ENCODE measurements around the gene RPL7A.
"Not testable (repeated sequence)": the region's sequence is repeated elsewhere in the genome, so short reads cannot be mapped to it uniquely, and the experiment has no call there.

The RPL7A gene

GRCh38 chr9:133369422-133369821 lies 21.4 kb downstream of the RPL7A start:
- DNase-seq: no peak

GRCh38 chr9:133369933-133370332 lies 21.9 kb downstream of the RPL7A start:
- no peak for DNase-seq

- no peak for DNase-seq
These were observed 22.7 kb downstream of the RPL7A start for GRCh38 chr9:133370685-133371084.

GRCh38 chr9:133371261-133371711 lies 23.3 kb downstream of the RPL7A start:
- no peak for DNase-seq

GRCh38 chr9:133372144-133372543 lies 24.1 kb downstream of the RPL7A start:
- DNase-seq: no peak

GRCh38 chr9:133374612-133375115 lies 26.6 kb downstream of the RPL7A start:
- DNase-seq: no peak

- DNase-seq: no peak
These were observed 27.2 kb downstream of the RPL7A start for GRCh38 chr9:133375116-133375723.

GRCh38 chr9:133375724-133376654 lies 28.0 kb downstream of the RPL7A start, which contains the start of the genes STKLD1 and SURF4:
TSS of gene STKLD1 (plus strand) at chr9:133376366. CDS start at chr9:133376474, 108 bp downstream.
TSS of gene SURF4 (minus strand) at chr9:133376060. CDS start at chr9:133375969, 91 bp downstream.
- DNase-seq: peak; percentile 39 to 96 (median 87)

- DNase-seq: not testable (repeated sequence)
These were observed 29.3 kb downstream of the RPL7A start for GRCh38 chr9:133377280-133377679.

GRCh38 chr9:133377721-133378216 lies 29.8 kb downstream of the RPL7A start:
- DNase-seq: no peak

- no peak for DNase-seq
These were observed 30.5 kb downstream of the RPL7A start for GRCh38 chr9:133378408-133378962.

- peak in 9 of 14 donors; percentile 5 to 70 (median 21) for DNase-seq
These were observed 31.4 kb downstream of the RPL7A start for GRCh38 chr9:133379153-133380086.

- no peak for DNase-seq
These were observed 32.7 kb downstream of the RPL7A start for GRCh38 chr9:133380734-133381133.

- no peak for DNase-seq
These were observed 34.6 kb downstream of the RPL7A start for GRCh38 chr9:133382507-133383141.

- no peak for DNase-seq
These were observed 35.4 kb downstream of the RPL7A start for GRCh38 chr9:133383438-133383837.

GRCh38 chr9:133384736-133385321 lies 36.8 kb downstream of the RPL7A start:
- DNase-seq: no peak

- no peak for DNase-seq
These were observed 37.4 kb downstream of the RPL7A start for GRCh38 chr9:133385452-133385851.

- no peak for DNase-seq
These were observed 38.3 kb downstream of the RPL7A start for GRCh38 chr9:133386338-133386737.

- DNase-seq: no peak
These were observed 39.7 kb downstream of the RPL7A start for GRCh38 chr9:133387680-133388079.

GRCh38 chr9:133389025-133389557 lies 41.1 kb downstream of the RPL7A start:
- DNase-seq: no peak
